Activated gamma-delta T cell treated with anti-CD3 and anti-CD28 coated beads, Interleukin-2, amount 50 U/mL, for 16 hours (primary cell): ENCODE data around the gene REXO2.

Experiments used
- DNase-seq: peaks from one replicate; pipeline ENCODE4 v3.0.0-alpha.2; 2020; ENCODE audit warnings: low read depth

REXO2 gene

DNA sequence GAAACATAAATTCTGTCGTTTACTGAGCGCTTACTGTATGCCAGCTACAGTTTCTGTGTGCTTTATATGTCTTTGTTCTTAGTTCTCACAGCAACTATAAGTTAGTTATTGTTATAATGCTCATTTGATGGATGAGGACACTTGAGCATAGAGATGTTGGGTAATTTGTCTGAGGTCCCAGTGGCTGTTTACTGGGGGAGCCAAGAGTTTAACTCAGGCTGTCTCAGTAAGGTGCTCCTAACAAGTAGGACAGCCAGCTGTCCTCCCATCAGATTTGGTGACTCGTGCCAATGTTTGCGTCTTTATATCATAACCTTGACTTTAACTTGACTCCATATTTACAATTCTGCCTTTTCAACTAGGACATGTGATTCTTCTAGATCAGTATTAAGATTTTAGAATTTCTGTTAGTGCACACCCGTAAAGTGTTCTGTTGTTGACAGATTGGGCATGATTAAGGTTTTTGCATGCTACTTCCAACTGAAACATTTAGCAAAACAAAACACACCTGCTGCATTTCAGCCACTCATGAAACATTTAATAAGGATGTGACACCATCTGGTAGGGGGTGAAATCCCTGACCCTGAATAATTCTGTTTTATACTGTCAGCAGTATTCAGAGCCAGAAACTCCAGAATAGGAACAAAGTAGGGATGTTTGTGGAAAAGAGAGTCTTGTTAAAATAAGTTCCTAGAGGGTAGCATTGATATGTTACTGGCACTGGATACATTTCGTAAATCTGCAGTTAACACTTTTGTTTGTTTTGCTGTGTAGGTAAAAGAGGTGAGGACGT lies 1.9 kb downstream of the REXO2 start:
- DNase-seq, result no peak

DNA sequence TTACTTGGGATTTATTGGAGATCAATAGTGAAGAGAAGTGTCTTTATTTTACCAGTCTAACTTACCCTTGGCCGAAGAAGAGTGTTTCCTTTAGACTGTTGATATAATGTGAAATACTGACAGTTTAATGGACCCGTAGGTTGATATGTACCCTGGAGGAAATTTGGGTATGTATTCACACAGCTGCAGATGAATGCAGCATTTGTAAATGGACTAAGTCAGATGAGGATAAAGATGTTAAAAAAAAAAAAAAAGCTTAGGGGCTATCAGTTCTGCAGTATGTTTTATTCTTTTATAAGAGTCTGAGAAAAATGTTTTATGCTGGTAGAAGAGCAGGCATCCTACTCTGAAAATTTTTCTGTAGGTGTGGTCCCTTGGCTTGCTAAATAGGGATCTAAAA lies 2.7 kb downstream of the REXO2 start:
- DNase-seq, result no peak

DNA sequence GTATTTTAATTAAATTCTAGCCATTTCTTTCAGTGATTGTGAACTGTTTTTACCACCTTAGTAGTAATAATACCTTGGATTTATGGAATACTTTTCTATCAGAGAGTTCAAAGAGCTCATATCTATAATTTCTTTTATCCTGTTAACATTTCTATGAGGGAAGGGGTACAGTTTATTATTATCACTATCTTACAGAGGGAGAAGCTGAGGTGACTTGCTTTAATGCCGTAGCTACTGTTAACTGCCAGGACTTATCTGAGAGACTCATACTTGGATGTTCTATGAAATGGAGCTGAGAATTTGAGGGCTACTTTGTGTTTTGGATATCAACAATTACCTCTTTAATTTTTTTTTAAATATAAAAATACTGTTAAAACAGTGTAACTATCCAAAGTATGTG lies 3.3 kb downstream of the REXO2 start:
- no peak for DNase-seq

DNA sequence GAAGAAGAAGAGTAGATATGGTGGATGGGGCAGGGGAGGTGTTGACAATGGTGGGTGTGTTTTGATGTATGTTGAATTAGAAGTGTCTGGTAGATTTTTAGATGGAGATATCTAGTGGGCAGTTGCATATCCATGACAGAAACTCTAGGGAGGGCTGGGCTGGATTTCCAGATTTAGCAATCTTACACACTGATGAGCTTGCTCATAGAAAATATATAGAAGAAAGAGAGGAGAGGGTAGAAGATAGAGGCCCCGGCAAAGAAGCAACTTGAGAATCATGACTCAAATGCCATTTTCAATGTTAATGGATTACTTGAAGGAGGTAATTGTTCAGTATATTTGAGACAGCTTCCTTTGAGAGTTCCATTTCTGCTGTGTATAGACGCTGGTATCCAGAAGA lies 8.2 kb downstream of the REXO2 start:
- DNase-seq, result no peak

DNA sequence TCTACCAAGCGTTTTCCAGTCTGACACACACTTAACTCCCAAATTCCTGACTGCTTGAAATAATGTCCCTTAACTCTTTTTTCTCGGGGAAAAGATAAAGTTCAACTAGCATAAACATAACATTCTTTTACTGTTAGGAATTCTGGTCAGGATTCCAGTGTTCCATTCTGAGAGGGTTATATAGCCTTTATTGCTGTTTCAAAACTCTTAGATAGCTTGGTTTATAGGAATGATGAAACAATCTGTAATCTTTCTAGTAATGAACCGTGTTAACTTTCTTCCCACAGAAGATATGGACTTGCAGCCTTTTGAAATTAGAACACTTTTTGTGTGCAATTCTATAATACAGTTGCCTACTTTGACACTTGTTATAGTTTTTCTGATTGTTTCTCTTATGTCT lies 8.6 kb downstream of the REXO2 start:
- no peak for DNase-seq

DNA sequence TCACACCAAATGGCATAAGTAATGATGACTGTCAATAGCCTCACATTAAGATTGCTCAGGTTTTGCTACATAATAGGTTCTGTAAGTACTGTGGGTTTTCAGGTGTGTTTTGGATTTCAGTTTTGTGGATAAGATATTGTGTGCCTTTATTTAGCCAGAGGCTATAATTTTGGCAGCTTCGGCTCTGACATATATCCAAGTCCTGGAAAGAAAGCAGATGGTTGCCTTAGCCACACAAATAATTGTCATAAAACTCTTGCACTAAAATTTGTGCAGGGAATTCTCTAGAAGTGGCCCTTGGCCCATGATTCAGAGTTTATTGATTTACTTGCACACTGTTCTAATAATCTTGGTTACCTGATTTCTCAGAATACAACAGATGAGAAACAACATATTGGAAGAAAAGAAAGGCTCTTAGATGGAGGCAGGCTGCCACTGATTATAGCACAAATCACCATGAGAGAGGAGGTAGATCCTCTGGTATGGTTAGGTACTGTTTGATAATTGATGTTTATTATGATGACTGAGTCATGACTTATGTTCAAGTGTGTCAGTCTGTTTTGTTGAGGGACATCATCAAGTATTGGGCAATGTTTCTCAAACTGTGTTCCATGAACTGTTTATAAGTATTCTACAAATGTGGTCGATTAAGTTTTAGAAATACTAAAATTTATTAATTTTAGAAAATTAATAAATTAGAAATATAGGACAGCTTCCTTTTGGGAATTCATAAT lies 9.6 kb downstream of the REXO2 start:
- DNase-seq, result no peak

DNA sequence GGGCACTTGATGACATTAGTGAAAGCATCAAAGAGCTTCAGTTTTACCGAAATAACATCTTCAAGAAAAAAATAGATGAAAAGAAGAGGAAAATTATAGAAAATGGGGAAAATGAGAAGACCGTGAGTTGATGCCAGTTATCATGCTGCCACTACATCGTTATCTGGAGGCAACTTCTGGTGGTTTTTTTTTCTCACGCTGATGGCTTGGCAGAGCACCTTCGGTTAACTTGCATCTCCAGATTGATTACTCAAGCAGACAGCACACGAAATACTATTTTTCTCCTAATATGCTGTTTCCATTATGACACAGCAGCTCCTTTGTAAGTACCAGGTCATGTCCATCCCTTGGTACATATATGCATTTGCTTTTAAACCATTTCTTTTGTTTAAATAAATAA lies 10.6 kb downstream of the REXO2 start:
- DNase-seq, result no peak

DNA sequence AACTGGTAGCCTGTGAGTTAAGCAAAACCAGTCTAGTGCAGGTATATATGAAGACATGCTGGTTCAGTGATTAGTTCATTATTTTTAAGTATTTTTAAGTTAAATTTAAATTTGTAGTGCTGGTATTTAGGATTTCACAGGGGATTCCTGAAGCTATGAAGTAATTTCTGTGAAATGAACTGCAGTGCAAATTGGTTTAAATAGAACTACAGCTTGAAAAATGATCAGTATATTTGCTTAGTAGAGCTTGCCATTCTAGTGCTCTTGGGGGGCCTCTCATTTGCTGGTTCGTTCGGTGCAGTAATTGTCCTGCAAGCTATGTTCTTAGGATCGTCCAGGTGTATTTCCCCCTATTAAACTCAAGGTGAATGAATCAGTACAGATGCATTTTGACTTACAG lies 13.1 kb downstream of the REXO2 start:
- no peak for DNase-seq

DNA sequence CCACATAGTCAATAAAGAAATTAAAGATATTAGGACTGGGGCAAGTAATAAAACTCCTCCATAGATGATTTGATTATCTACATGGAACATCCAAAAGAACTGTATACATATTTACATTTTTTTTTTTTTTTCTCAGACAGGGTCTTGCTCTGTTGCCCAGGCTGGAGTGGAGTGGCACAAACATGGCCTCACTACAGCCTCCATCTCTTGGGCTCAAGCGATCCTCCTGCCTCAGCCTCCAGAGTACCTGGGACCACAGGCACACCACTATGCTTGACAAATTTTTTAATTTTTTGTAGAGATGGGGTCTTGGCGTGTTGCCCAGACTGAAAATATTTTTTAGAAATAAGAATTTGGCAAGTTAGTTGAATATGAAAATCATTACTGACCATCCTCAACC lies 24.7 kb downstream of the REXO2 start:
- DNase-seq, result no peak

DNA sequence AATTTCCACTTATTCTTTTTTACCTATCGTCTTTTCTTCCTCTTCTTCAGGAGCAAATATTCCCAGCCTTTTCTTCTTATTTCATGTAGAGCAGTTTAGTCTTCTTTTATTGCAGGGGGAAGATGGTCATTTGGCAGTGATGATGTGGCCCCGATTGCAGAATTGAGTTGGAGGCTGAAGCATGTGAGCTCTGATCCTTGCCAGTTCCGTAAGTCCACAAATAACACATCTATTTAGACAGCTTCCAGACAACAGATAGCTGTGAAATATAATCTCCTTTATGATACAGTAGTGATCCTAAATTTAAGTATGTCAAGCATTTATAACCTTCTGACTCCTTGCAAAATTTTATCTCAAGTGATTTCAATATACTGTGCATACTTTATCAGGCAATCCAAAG lies 27.5 kb downstream of the REXO2 start:
- no peak for DNase-seq

DNA sequence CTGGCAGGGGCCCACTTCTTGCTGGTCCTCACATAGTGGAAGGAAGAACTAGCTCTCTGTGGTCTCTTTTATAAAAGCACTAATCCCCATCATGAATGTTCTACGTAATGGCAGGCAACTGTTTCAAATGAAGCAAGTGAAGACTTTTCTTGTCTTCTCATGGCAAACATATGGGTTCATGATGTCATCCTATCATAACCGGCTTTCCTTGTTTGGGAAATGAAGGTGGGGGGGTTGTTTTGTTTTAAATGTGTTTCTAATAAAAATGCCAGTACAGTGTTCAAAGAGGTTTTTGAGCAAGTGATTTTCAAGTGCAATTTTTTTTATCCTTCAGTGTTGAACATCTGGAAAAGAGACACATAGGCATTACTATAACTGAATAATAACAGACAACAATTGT lies 33.4 kb downstream of the REXO2 start:
- DNase-seq, result no peak

DNA sequence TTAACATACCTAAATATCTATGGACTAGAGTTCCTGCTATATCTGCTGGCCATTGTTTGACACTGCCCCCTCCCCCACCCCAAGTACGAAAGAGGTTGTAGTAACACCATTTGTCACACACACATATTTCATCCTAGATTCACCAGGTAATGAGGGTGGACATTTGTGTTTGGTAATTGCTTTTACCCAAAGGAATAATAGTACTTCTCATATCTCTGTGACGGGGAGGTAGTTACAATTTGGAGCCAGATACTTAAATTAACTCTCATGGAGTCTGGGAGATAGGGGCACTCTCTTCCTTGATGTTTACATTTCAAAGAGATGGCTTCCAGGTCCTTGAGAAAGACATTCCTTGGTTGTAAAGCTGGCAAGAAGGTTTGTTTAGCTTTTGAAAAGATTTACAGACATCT lies 38.7 kb downstream of the REXO2 start:
- DNase-seq, result no peak

DNA sequence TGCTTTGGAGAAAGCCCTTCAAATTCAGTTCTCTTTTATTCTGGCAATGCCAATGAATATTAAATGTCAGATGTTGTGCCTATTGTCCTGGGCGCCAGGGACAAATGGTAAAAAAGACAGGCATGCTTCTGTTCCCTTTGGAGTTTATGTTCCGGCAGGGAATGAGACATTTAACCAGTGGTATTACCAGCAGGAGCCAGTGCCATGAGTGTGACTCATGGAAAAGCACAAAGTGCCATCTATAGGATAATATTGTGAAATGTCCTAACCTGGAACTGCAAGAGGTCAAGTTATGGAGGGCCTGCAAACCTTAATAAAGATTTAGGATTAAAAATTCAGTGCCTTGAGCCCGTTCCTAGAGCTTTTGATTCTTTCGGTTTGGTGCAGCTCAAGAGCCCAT lies 39.5 kb downstream of the REXO2 start:
- no peak for DNase-seq

DNA sequence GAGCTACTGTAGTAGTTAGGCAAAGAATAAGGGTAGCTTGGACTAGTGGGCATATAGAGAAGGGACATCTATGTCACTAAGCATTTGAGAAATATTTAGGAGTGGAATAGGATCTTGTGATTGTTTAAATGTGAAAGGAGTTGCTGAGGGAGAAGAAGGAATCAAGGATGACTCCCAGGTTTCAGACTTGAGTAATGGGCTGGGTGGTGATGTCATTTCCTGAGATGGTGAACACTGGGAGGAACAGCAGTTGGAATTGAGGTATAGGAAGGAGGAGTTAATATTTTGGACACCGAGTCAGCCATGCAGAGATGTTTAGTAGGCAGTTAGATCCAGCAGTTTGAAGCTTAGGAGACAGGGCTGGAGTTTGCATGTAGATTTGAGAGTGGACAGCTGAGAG lies 40.1 kb downstream of the REXO2 start:
- no peak for DNase-seq

DNA sequence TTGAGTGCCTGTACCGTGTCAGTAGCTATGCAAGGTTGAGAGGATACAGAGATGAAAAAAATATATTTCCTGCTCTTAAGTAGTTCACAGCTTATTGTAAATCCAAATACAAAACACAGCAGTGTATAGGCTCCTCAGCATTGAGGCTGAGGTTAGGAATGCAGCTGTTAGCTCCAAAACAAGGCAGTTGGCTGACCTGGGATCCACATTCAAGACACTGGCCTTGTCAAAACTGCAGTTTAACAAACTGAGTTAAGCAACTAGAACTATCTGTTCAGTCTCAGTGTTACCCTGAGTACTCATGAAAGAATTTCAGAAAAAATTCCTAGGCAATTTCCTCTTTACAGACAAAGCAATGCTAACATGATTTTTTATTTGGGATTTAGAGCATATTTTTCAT lies 42.8 kb downstream of the REXO2 start:
- no peak for DNase-seq

DNA sequence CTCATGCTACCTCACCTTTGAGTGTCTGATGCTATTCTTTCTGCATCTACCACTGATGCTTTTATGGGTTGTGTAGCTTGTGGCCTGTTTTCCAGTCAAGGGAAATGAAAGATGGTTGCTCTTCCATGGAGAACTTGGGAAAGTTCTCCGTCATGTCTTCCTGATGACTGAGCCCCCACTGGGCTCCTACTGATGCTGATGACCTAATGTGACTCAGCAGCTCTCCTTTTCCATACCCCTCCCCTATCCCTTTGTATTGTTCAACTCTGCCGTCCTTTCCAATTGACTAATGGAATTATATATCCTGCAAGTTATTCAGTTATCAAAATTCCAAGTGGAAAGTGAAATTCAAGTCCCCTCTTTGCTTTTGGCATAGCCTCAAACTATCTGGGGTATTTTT lies 44.7 kb downstream of the REXO2 start:
- DNase-seq, result no peak

DNA sequence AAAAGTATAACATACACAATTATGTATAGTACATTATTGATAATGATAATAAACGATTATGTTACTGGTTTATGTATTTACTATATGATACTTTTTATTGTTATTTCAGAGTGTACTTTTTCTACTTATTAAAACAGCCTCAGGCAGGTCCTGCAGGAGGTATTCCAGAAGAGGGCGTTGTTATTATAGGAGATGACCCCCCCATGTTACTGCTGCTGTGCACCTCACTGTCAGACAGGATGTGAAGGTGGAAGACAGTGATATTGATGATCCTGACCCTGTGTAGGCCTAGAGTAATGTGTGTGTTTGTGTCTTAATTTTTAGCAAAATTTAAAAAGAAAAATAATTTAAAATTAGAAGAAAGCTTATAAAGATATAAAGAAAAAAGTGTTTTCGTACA lies 57.6 kb downstream of the REXO2 start:
- no peak for DNase-seq

DNA sequence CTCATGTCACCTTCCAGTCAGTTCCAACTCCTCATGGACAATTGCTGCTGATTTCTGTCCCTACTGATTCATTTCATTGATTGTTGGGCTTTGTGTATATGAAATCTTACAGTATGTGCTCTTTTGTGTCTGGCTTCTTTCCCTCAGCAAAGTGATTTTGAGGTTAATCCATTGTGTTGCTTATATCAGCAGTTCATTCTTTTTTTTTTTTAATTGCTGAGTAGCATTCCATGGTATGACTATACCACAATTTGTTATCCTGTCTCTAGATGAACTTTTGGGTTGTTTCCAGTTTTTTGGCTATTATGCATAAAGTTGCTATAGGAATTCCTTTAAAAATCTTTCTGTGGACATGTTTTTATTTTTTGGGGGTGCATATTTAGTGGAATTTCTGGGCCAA lies 60.5 kb downstream of the REXO2 start:
- DNase-seq, result no peak
